ENCODE results near the gene TPPP.

TPPP gene

DNA sequence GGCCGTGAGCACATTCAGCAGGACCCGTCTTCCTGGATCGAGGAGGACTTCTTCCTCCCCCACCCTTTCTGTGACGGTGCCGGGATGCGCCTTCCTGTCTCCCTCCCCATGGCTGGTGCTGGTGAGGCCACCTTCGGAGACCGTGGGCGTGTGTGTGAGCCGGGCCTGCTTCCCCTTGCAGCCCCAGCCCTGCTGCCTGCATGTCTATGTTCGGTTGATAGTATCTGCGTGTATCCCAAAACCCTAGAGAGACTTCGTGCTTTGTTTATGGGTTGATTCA, 68.3 kb downstream of the TPPP start:
- DNase-seq (ENCODE audit: low read depth), result no peak
- TF ChIP-seq, protein P1, sequence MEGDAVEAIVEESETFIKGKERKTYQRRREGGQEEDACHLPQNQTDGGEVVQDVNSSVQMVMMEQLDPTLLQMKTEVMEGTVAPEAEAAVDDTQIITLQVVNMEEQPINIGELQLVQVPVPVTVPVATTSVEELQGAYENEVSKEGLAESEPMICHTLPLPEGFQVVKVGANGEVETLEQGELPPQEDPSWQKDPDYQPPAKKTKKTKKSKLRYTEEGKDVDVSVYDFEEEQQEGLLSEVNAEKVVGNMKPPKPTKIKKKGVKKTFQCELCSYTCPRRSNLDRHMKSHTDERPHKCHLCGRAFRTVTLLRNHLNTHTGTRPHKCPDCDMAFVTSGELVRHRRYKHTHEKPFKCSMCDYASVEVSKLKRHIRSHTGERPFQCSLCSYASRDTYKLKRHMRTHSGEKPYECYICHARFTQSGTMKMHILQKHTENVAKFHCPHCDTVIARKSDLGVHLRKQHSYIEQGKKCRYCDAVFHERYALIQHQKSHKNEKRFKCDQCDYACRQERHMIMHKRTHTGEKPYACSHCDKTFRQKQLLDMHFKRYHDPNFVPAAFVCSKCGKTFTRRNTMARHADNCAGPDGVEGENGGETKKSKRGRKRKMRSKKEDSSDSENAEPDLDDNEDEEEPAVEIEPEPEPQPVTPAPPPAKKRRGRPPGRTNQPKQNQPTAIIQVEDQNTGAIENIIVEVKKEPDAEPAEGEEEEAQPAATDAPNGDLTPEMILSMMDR (IDR thresholded peaks at IDR 0.05; ENCODE audit: control insufficient read depth, extremely low read depth, insufficient read depth), result no peak
- no peak overlapping the region for H3K4me3 ChIP-seq (ENCODE audit: low read depth, low read length)

DNA sequence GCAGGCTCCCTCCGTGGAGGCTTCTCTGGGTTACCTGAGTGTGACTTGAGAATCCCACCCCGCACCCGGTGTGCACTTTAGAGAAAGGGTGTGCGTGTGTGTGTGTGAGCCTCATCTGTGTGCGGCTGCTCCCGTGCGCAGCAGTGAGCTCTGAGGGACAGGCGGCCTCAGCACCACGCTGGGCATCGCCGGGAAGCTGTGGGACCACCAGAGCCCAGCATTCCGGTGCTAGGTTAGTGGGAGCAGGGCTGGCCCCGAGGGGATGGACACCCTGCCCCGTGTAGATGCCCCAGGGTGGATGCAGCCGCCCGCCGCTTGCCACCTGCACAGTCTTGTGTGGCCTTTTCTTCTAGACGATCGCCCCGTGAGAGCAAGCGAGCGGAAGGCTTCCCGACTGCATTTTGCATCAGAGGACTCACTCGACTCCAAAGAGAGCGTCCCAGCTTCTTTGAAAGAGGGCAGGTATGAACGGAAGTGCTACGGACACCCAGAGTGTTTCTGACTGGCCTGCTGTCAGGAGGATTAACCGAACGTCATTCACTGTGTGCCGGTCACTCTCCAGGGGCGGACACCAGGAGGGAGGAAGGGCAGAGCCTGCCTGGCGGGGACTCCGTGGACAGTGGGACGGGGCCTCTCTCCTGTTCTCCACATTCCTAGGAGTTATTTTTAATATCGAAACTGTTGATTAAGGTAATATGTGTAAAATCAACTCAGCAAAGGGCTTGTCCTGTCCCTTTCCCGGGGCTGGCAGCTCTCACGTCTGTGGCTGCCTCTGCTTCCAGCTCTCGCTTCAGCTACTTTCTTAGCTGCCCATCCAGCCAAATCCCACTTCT, 68.8 kb downstream of the TPPP start:
- no peak overlapping the region for H3K4me3 ChIP-seq (ENCODE audit: low read depth, low read length)
- TF ChIP-seq, protein P1 (IDR thresholded peaks at IDR 0.05; ENCODE audit: control insufficient read depth, extremely low read depth, insufficient read depth), result no peak
- no peak for DNase-seq (ENCODE audit: low read depth)

DNA sequence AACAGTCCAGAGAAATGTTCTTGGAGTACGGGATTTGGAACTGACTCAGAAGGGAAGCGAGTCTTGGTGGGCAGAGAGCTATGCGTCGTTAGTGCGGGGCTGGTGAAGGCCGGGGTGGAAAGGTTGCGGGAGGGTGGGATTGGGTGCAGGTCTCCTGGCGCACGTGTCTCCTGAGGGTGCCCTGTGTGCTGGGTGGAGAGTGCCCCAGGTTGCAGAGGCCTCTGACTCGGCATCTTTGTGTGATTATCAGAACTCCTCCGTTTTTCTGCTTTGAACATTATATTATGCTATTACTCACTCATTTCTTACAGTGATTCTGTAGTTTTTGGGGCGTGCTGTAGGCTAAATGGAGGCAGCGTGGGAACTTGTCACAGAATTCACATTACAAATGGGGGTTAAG, 69.6 kb downstream of the TPPP start:
- no peak for DNase-seq (ENCODE audit: low read depth)
- no peak overlapping the region for H3K4me3 ChIP-seq (ENCODE audit: low read depth, low read length)
- TF ChIP-seq, protein P1 (IDR thresholded peaks at IDR 0.05; ENCODE audit: control insufficient read depth, extremely low read depth, insufficient read depth), result no peak

DNA sequence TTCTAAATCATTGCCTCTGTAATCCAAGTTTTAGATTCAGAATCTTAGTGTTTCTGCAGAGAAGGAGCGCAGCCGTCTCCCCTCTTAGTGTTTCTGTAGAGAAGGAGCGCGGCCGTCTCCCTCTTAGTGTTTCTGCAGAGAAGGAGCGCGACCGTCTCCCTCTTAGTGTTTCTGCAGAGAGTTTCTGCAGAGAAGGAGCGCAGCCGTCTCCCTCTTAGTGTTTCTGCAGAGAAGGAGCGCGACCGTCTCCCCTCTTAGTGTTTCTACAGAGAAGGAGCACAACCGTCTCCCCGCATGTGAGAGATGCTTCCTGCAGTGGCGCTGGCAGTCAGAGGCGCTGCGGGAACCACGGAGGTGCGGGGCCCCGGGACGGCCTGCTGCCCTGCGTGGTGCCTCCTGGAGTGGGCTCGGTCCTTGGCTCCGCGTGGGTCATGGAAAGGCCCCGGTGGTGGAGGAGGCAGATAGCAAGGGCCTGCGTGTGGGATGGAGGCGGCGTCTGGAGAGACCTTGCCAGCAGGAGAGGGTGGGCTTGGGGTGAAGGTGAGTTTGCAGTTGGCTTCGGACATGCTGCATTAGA, 70.1 kb downstream of the TPPP start:
- TF ChIP-seq, protein P1 (IDR thresholded peaks at IDR 0.05; ENCODE audit: control insufficient read depth, extremely low read depth, insufficient read depth), result no peak

DNA sequence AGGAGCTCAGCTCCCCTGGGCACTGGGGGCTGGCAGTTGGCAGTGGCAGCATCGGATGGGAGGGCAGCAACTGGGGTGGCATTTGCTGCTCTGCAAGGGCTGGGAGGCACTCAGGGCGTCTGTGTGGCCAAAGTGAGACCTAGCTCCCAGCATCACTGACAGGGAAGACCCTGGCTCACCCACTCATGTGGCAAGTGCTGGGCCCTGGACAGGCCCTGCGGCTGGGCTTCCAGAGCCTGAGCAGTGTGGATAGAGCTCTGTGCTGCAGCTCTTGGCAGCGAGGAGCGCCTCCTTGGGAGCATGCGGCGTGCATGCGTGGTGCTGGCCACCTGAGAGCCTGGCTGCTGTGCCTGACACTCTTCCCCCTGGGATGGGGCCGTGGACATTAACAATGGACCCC, 70.8 kb downstream of the TPPP start:
- TF ChIP-seq, protein P1 (IDR thresholded peaks at IDR 0.05; ENCODE audit: control insufficient read depth, extremely low read depth, insufficient read depth), result no peak
- no peak overlapping the region for H3K4me3 ChIP-seq (ENCODE audit: low read depth, low read length)

More for the DNA sequence above, 70.1 kb downstream of the TPPP start:
- no peak for DNase-seq (ENCODE audit: low read depth)
- H3K4me3 ChIP-seq (ENCODE audit: low read depth, low read length), result no peak overlapping the region

DNA sequence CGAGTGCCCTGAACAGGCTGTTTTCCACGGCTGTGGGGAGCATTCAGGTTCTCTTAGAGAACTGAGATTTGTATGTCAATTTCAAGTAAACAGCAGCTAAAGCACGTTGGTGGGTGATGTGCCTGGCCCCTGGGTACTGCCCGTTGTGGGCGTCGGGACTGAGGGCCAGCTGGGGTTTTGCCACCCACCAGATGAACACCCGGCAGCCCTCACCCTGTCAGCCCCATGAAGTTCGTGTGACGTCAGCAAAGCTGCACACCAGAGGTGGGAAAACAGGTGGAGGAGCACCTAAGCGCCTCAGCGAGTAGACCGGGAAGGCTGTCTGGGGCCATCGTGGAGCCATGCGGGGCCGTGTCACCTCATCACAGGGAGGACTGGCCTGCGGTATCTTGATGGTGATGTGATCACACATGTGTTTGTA, 71.8 kb downstream of the TPPP start:
- no peak for DNase-seq (ENCODE audit: low read depth)
- TF ChIP-seq, protein P1 (IDR thresholded peaks at IDR 0.05; ENCODE audit: control insufficient read depth, extremely low read depth, insufficient read depth), result no peak
- no peak overlapping the region for H3K4me3 ChIP-seq (ENCODE audit: low read depth, low read length)

More for the DNA sequence above, 70.8 kb downstream of the TPPP start:
- DNase-seq (ENCODE audit: low read depth), result no peak
